ENCODE data around the gene MLKL.

DNA sequence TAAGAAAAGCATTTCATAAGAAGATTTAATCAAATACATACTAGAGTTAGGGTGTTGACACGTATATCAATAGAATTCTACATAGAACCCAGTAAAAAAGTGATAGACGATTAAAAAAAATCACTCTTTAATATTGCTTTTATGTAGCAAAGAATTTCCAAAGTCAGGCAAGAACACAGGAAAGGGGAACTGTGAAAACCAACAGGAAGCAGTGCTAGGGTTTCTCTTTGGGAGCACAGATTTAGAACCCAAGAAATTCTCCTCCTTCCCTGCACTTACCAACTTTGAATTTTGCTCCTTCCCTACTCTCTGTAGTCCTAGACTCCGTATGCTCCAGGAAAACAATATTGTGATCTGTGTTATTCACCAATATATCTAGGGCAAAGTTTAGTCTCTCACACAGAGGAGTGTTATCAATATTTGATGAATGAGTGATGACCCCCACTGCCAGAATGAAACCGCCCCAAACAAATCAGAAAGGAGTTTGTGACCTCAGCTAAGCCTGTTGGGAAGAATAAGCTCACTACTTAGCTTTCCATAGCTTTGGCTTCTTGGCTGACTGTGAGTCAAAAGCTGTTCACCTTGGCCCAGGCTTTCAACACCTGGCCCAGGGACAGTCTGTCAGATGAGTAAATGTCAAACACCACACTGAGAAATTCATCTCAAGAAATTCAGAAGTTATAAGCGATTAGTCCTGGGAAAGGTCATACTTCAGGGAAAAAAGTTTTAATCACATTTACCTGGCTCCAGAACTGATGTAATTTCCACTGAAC lies 42.6 kb downstream of the MLKL start:
- TF ChIP-seq, protein P1, sequence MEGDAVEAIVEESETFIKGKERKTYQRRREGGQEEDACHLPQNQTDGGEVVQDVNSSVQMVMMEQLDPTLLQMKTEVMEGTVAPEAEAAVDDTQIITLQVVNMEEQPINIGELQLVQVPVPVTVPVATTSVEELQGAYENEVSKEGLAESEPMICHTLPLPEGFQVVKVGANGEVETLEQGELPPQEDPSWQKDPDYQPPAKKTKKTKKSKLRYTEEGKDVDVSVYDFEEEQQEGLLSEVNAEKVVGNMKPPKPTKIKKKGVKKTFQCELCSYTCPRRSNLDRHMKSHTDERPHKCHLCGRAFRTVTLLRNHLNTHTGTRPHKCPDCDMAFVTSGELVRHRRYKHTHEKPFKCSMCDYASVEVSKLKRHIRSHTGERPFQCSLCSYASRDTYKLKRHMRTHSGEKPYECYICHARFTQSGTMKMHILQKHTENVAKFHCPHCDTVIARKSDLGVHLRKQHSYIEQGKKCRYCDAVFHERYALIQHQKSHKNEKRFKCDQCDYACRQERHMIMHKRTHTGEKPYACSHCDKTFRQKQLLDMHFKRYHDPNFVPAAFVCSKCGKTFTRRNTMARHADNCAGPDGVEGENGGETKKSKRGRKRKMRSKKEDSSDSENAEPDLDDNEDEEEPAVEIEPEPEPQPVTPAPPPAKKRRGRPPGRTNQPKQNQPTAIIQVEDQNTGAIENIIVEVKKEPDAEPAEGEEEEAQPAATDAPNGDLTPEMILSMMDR (IDR thresholded peaks at IDR 0.05; ENCODE audit: low read length), result no peak
- no peak for TF ChIP-seq EZH2 (IDR thresholded peaks at IDR 0.05; ENCODE audit: borderline replicate concordance, low read length)

Measured in OCI-LY1 (cell line).